Transverse colon (tissue), 4 donors: ENCODE data around the gene GLDC. TPM values are rescaled to one million over a fixed set of nuclear protein-coding genes. Genes with fewer than 3 reads are reported as not detected.

Source experiments
- DNase-seq: peaks from one replicate; pipeline ENCODE4 v3.0.0-alpha.2; 2019
- H3K27ac ChIP-seq, 4 donors: fragments of 200-600 bp; sonication (generic); 2 replicates each; pipeline ENCODE4 v1.5.1; 2016 to 2018; ENCODE audit warnings: inconsistent platforms in 4 of 4
- H3K27me3 ChIP-seq: fragments of 200-600 bp; sonication (generic); 2 replicates; pipeline ENCODE4 v1.5.1; 2017; ENCODE audit warnings: inconsistent platforms
- H3K36me3 ChIP-seq, 4 donors: fragments of 200-600 bp; sonication (generic); 2 replicates each; pipeline ENCODE4 v1.5.1; 2017 to 2019; ENCODE audit warnings: inconsistent platforms in 4 of 4
- H3K4me1 ChIP-seq, 4 donors: fragments of 200-600 bp; sonication (generic); 2 replicates each; pipeline ENCODE4 v1.5.1; 2017 to 2020; ENCODE audit warnings: inconsistent platforms in 4 of 4
- H3K4me3 ChIP-seq, 4 donors: fragments of 200-600 bp; sonication (generic); 1 replicate in 1 of 4; 2 replicates in 3 of 4; pipeline versions ENCODE4 v1.5.1 to v1.6.1; 2017 to 2019; ENCODE audit warnings: inconsistent platforms in 4 of 4
- H3K9me3 ChIP-seq, 2 donors: fragments of 200-600 bp; sonication (generic); 2 replicates each; pipeline ENCODE4 v1.5.1; 2017 to 2019; ENCODE audit warnings: inconsistent platforms in 2 of 2
- EP300 ChIP-seq: sonication (generic); formaldehyde crosslinking; IDR thresholded peaks from one replicate; pipeline ENCODE4 v1.6.1; 2017; ENCODE audit warnings: antibody characterized with exemption, low read depth
- POLR2A ChIP-seq: fragments of 450-650 bp; IDR thresholded peaks from one replicate; pipeline ENCODE4 v1.6.1; 2016; ENCODE audit warnings: antibody characterized with exemption, mild to moderate bottlenecking, moderate library complexity
- POLR2AphosphoS5 ChIP-seq, 3 donors: sonication (generic); formaldehyde crosslinking; IDR thresholded peaks; one replicate each; pipeline ENCODE4 v1.6.1; 2016; ENCODE audit warnings: antibody characterized with exemption in 3 of 3
- WGBS, 2 donors: methylation state at CpG; one replicate each; pipeline ENCODE4 v1.1.5; 2018; ENCODE audit warnings: low coverage in 1 of 2; 5-methylcytosine and 5-hydroxymethylcytosine counted together
- in situ Hi-C, 4 donors: fragments of 200-750 bp; cut with MboI; loops; one replicate each; pipeline versions ENCODE4 v1.15.0 to v1.15.1; 2017; ENCODE audit warnings: low sequenced_read_pairs in 3 of 4, low pct_ligation_motif_present in 1 of 4, low pct_unique_long_range_greater_than_20kb in 1 of 4
- intact Hi-C: fragments of 100-400 bp; cut with DNase I; formaldehyde crosslinking; loops from one replicate; pipeline ENCODE4 v1.15.1; 2023; ENCODE audit warnings: low total_unique reads
- total RNA-seq, 4 donors: library from RNA; depleted of rRNA; stranded (reverse); fragments of >200 nt; gene quantifications; one replicate each; pipeline ENCODE4 v1.1.0, GENCODE V29; 2016
- TF ChIP-seq, protein P1 (sequence below), 5 experiments: fragments of 200-600 bp in 3 of 5; fragments of 450-650 bp in 2 of 5; sonication (generic) in 3 of 5; IDR thresholded peaks; 1 replicate in 2 of 5; 2 replicates in 3 of 5; pipeline ENCODE4 v1.5.1; 2016 to 2017; ENCODE audit warnings: antibody characterized with exemption in 5 of 5, inconsistent platforms in 3 of 5, mild to moderate bottlenecking in 2 of 5, moderate library complexity in 1 of 5

The GLDC gene
- total RNA-seq, 4 donors from 2014 or later, result 0.41 to 70.7 (median 2.4) TPM; not detected in 1

DNA sequence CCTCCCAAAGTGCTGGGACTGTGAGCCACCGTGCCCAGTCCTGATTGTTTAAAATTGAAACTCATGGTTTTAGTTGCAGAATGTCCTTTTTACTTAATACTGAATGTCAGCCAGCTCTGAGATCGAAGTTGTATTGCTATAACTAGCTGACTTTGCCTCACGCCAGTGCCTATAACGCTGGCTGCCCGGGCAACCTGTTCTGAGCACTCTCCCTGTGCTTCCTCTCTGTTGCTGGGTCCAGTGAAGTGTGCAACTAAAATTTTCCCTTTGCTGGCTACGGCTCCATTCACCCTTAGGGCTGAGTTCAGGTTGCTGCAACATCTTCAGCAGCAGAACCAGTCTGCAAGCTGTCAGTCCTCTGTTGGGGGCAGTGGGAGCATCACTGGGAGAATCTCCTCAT, 65.9 kb downstream of the GLDC start:
- Histone ChIP-seq H3K27me3 (no peaks in the 10 kb centered on the region), H3K27ac (no peak overlapping the region), H3K4me3 (no peak overlapping the region), H3K36me3 (no peaks in the 10 kb centered on the region), H3K4me1 (no peaks in the 10 kb centered on the region), H3K9me3 (no peaks in the 10 kb centered on the region)
- TF ChIP-seq POLR2A (no peak), POLR2AphosphoS5 (IDR thresholded peaks at IDR 0.05) (no peak), EP300 (no peak)
- TF ChIP-seq, protein P1, sequence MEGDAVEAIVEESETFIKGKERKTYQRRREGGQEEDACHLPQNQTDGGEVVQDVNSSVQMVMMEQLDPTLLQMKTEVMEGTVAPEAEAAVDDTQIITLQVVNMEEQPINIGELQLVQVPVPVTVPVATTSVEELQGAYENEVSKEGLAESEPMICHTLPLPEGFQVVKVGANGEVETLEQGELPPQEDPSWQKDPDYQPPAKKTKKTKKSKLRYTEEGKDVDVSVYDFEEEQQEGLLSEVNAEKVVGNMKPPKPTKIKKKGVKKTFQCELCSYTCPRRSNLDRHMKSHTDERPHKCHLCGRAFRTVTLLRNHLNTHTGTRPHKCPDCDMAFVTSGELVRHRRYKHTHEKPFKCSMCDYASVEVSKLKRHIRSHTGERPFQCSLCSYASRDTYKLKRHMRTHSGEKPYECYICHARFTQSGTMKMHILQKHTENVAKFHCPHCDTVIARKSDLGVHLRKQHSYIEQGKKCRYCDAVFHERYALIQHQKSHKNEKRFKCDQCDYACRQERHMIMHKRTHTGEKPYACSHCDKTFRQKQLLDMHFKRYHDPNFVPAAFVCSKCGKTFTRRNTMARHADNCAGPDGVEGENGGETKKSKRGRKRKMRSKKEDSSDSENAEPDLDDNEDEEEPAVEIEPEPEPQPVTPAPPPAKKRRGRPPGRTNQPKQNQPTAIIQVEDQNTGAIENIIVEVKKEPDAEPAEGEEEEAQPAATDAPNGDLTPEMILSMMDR (IDR thresholded peaks at IDR 0.05), result no peak
- no peak for DNase-seq
- intact Hi-C loops, result no loop called here
- 77% methylated on average over 6 of the region's 6 CpGs; no CpG with 5 or more reads in 1 of the 2 donors for WGBS, 2 donors
- in situ Hi-C loops, result loop anchor here in 2 of 4 donors (10.0 to 25.0 kb wide), 3 partner anchors 95 to 158 kb away; no protein-coding TSS in a partner anchor

DNA sequence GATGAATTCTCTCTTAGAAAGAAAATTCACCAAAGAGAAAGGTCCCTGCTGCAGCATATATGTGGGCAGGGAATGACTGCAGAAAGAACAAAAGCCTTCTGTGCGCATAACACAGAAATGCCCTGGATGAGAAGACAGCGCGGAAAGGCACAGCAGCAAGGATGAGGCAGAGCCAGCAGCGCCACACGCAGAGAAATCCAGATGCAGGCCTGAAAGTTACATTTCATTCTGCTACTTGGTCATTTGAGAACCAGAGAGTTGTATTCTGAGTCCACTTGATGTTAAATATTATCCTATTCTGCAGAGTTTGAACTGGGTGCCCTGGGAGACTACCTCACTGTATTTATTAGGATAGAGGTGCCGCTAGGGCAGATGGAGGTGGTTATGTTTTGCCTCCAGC, 68.5 kb downstream of the GLDC start:
- in situ Hi-C loops, result loop anchor here in 1 of 4 donors (25.0 kb wide), 1 partner anchor 160 kb away; no protein-coding TSS in a partner anchor
- H3K4me3 ChIP-seq, result no peak overlapping the region
- H3K4me1 ChIP-seq, result no peaks in the 10 kb centered on the region
- no peaks in the 10 kb centered on the region for H3K36me3 ChIP-seq
- H3K27ac ChIP-seq, result no peak overlapping the region
- TF ChIP-seq POLR2AphosphoS5 (IDR thresholded peaks at IDR 0.05) (no peak), POLR2A (no peak), EP300 (no peak)
- TF ChIP-seq, protein P1 (IDR thresholded peaks at IDR 0.05), result no peak
- H3K9me3 ChIP-seq, result no peaks in the 10 kb centered on the region
- intact Hi-C loops, result no loop called here
- WGBS, 2 donors, result 92 to 95% methylated on average over 4 to 6 of the region's 6 CpGs
- DNase-seq, result no peak
- peaks cover 4% of the 10 kb centered on the region for H3K27me3 ChIP-seq

DNA sequence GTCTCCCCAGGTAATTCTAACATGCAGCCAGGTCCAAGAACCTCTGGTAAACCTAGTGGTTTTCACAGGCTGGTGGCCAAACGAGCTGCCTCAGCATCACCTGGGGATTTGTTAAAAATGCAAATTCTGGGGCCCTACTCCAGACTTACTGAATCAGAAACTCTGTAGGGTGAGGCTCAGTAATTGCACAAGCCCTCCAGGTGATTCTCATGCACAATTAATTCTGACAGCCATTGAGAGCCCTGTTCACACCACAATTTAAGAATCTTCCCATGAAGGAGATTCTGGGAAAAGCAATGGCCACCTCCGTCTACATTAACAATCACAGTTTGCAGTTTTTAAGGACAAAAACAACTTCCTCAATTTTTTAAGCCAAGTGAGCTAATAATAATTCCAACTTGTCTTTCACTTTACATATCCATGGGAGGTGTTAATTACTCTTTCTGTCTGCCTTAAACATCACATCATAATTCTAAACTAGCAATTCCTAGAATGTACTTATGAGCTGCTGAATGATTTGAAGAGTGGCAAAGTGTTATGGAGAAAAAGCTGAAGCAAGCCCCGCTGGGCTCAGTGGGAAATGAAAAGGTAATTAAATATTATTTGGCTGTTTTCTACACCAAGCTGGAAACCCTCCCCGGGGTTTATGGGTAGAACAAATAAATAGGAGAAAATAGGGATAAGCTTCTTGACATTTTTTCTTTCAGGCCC, 70.0 kb downstream of the GLDC start:
- Histone ChIP-seq H3K27me3 (peaks cover 4% of the 10 kb centered on the region), H3K36me3 (no peaks in the 10 kb centered on the region), H3K4me1 (no peaks in the 10 kb centered on the region), H3K27ac (no peak overlapping the region), H3K4me3 (no peak overlapping the region), H3K9me3 (no peaks in the 10 kb centered on the region)
- 60 to 88% methylated on average over 3 to 4 of the region's 4 CpGs for WGBS, 2 donors
- peak; percentile 13 for DNase-seq
- TF ChIP-seq POLR2A (no peak), EP300 (no peak), POLR2AphosphoS5 (IDR thresholded peaks at IDR 0.05) (no peak)
- TF ChIP-seq, protein P1 (IDR thresholded peaks at IDR 0.05), result no peak
- intact Hi-C loops (no loop called here), in situ Hi-C loops (loop anchor here in 1 of 4 donors (25.0 kb wide), 1 partner anchor 162 kb away; no protein-coding TSS in a partner anchor)

DNA sequence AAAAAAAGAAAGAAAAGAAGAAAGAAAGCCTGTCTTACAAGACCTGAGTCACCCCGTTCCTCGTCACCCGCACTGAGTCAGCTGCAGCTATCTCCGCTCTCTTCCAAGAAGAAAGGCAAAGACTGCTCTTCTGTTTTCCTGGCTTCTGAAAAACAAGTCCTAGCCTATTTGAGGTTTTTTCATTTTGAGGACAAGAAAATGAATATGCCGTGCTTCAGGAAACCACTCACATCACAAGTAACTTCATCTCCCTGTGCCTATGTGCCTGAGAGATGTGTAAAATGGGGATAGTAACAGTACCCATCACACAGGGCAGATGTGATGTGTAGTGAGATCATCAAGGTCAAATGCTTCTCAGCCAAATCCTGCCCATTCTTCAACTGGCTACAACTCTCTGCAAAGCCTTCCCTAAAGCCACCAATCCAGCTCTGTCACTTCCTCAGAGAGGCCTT, 78.4 kb downstream of the GLDC start:
- Histone ChIP-seq H3K27me3 (no peaks in the 10 kb centered on the region), H3K4me3 (no peak overlapping the region), H3K4me1 (no peaks in the 10 kb centered on the region), H3K36me3 (no peaks in the 10 kb centered on the region), H3K9me3 (no peaks in the 10 kb centered on the region), H3K27ac (no peak overlapping the region)
- intact Hi-C loops (no loop called here), in situ Hi-C loops (loop anchor here (5.0 to 10.0 kb wide), 3 partner anchors 212 to 220 kb away; no protein-coding TSS in a partner anchor)
- no peak for DNase-seq
- TF ChIP-seq POLR2A, result no peak
- TF ChIP-seq, protein P1 (IDR thresholded peaks at IDR 0.05), result no peak
- 87% methylated on average over 4 to 5 of the region's 5 CpGs for WGBS, 2 donors
